SU-DHL-6 (cell line): ENCODE results near the gene PSMB8.

Experiments
- CTCF ChIP-seq: fragments of 200-600 bp; sonication (generic); IDR thresholded peaks from one replicate; pipeline ENCODE4 v1.5.1; 2017; ENCODE audit warnings: antibody characterized with exemption, mild to moderate bottlenecking, low read length, moderate library complexity; ENCODE audit not compliant: insufficient read depth, poor library complexity, severe bottlenecking
- EZH2phosphoT487 ChIP-seq: fragments of 200-600 bp; sonication (generic), shearing (Covaris generic); conservative IDR thresholded peaks from 2 replicates; pipeline ENCODE4 v1.6.1; 2018; ENCODE audit warnings: mild to moderate bottlenecking, antibody characterized with exemption, low read length, moderate library complexity, mixed read lengths

- TF ChIP-seq CTCF (no peak), EZH2phosphoT487 (no peak)
Observed at GRCh38 chr6:32816746-32817204, 27.1 kb downstream of the PSMB8 start, which contains the start of gene HLA-DOB.
